Measurements from ENCODE around the gene PCDHB9. TPM values are rescaled to one million over a fixed set of nuclear protein-coding genes. Genes with fewer than 3 reads are reported as not detected.

Gene PCDHB9
- 0.40 and 0.59 TPM in 2 replicates for total RNA-seq

GRCh38 chr5:141186897-141187512 lies at the start of gene PCDHB9:
Gene PCDHB9, plus strand, starts transcription at chr5:141187161. Its CDS starts 158 bp downstream, at chr5:141187319.

GRCh38 chr5:141149812-141150211 lies 37.1 kb upstream of the PCDHB9 start, which contains the start of gene PCDHB6:
Gene PCDHB6, plus strand, starts transcription at chr5:141150057. Its CDS starts 201 bp downstream, at chr5:141150258.

GRCh38 chr5:141172381-141173204 lies 14.4 kb upstream of the PCDHB9 start, which contains the start of gene PCDHB7:
Gene PCDHB7, plus strand, starts transcription at chr5:141172644. Its CDS starts 192 bp downstream, at chr5:141172836.

GRCh38 chr5:141177577-141178191 lies 9.3 kb upstream of the PCDHB9 start, which contains the start of gene PCDHB8:
Gene PCDHB8, plus strand, starts transcription at chr5:141177790. Its CDS starts 245 bp downstream, at chr5:141178035.

GRCh38 chr5:141182248-141182647 lies 4.7 kb upstream of the PCDHB9 start, which contains the start of gene PCDHB16:
Gene PCDHB16, plus strand, starts transcription at chr5:141182387. Its CDS starts 173 bp downstream, at chr5:141182560.

GRCh38 chr5:141192110-141192725 lies 5.3 kb downstream of the PCDHB9 start, which contains the start of gene PCDHB10:
Gene PCDHB10, plus strand, starts transcription at chr5:141192353. Its CDS starts 200 bp downstream, at chr5:141192553.

GRCh38 chr5:141199359-141200235 lies 12.6 kb downstream of the PCDHB9 start, which contains the start of gene PCDHB11:
Gene PCDHB11, plus strand, starts transcription at chr5:141199627. Its CDS starts 148 bp downstream, at chr5:141199775.

GRCh38 chr5:141208478-141208877 lies 21.5 kb downstream of the PCDHB9 start, which contains the start of gene PCDHB12:
Gene PCDHB12, plus strand, starts transcription at chr5:141208719. Its CDS starts 189 bp downstream, at chr5:141208908.

GRCh38 chr5:141213656-141214339 lies 26.8 kb downstream of the PCDHB9 start, which contains the start of gene PCDHB13:
Gene PCDHB13, plus strand, starts transcription at chr5:141213919. Its CDS starts 205 bp downstream, at chr5:141214124.

GRCh38 chr5:141223112-141223783 lies 36.3 kb downstream of the PCDHB9 start, which contains the start of gene PCDHB14:
Gene PCDHB14, plus strand, starts transcription at chr5:141223343. Its CDS starts 163 bp downstream, at chr5:141223506.

Other genes with a start within 250 kb of the PCDHB9 start
- 0.43 and 1.3 TPM in 2 replicates for gene PCDHAC2, start 220.7 kb upstream of the PCDHB9 start, total RNA-seq
- gene PCDHB1, start 135.8 kb upstream of the PCDHB9 start, total RNA-seq = not detected in 2 replicates
- 3.6 and 4.4 TPM in 2 replicates for gene PCDHB2, start 92.5 kb upstream of the PCDHB9 start, total RNA-seq
- 0.79 and 1.6 TPM in 2 replicates for gene PCDHB3, start 86.7 kb upstream of the PCDHB9 start, total RNA-seq
- gene PCDHB4, start 65.3 kb upstream of the PCDHB9 start, total RNA-seq = 0.20 and 0.59 TPM in 2 replicates
- gene PCDHB5, start 52.0 kb upstream of the PCDHB9 start, total RNA-seq = 0.36 and 2.2 TPM in 2 replicates
- 0.20 and 0.36 TPM in 2 replicates for gene PCDHB6, start 37.1 kb upstream of the PCDHB9 start, total RNA-seq
- gene PCDHB7, start 14.5 kb upstream of the PCDHB9 start, total RNA-seq = 0.33 and 1.1 TPM in 2 replicates
- 0.26 and 1.3 TPM in 2 replicates for gene PCDHB8, start 9.4 kb upstream of the PCDHB9 start, total RNA-seq
- 0.50 and 0.59 TPM in 2 replicates for gene PCDHB16, start 4.8 kb upstream of the PCDHB9 start, total RNA-seq
- gene PCDHB10, start 5.2 kb downstream of the PCDHB9 start, total RNA-seq = 0.79 and 1.4 TPM in 2 replicates
- gene PCDHB11, start 12.5 kb downstream of the PCDHB9 start, total RNA-seq = 0.69 and 0.85 TPM in 2 replicates
- gene PCDHB12, start 21.6 kb downstream of the PCDHB9 start, total RNA-seq = 0.26 and 0.46 TPM in 2 replicates
- gene PCDHB13, start 26.8 kb downstream of the PCDHB9 start, total RNA-seq = 0.59 and 1.8 TPM in 2 replicates
- gene PCDHB14, start 36.2 kb downstream of the PCDHB9 start, total RNA-seq = 1.6 and 2.1 TPM in 2 replicates
- gene PCDHB15, start 58.2 kb downstream of the PCDHB9 start, total RNA-seq = 0.59 and 0.91 TPM in 2 replicates
- 0.13 and 0.26 TPM in 2 replicates for gene SLC25A2, start 116.9 kb downstream of the PCDHB9 start, total RNA-seq
- 56.6 and 69.0 TPM in 2 replicates for gene TAF7, start 133.6 kb downstream of the PCDHB9 start, total RNA-seq
- 1.2 and 1.4 TPM in 2 replicates for gene PCDHGA1, start 143.4 kb downstream of the PCDHB9 start, total RNA-seq
- 2.8 and 4.2 TPM in 2 replicates for gene PCDHGA2, start 151.6 kb downstream of the PCDHB9 start, total RNA-seq
- gene PCDHGA3, start 156.7 kb downstream of the PCDHB9 start, total RNA-seq = 0.79 and 3.0 TPM in 2 replicates
- gene PCDHGB1, start 162.9 kb downstream of the PCDHB9 start, total RNA-seq = 2.2 and 3.8 TPM in 2 replicates
- gene PCDHGA4, start 167.9 kb downstream of the PCDHB9 start, total RNA-seq = 11.6 and 16.9 TPM in 2 replicates
- 3.2 and 3.9 TPM in 2 replicates for gene PCDHGB2, start 172.8 kb downstream of the PCDHB9 start, total RNA-seq
- gene PCDHGA5, start 177.0 kb downstream of the PCDHB9 start, total RNA-seq = 1.8 and 2.3 TPM in 2 replicates
- 7.8 and 8.1 TPM in 2 replicates for gene PCDHGB3, start 183.1 kb downstream of the PCDHB9 start, total RNA-seq
- gene PCDHGA6, start 186.7 kb downstream of the PCDHB9 start, total RNA-seq = 5.3 and 6.7 TPM in 2 replicates
- gene PCDHGA7, start 195.6 kb downstream of the PCDHB9 start, total RNA-seq = 6.9 and 10.3 TPM in 2 replicates
- 26.1 and 54.1 TPM in 2 replicates for gene PCDHGB4, start 200.5 kb downstream of the PCDHB9 start, total RNA-seq
- gene PCDHGA8, start 205.5 kb downstream of the PCDHB9 start, total RNA-seq = 4.0 and 4.3 TPM in 2 replicates
- 34.3 and 47.0 TPM in 2 replicates for gene PCDHGB5, start 210.8 kb downstream of the PCDHB9 start, total RNA-seq
- 5.2 and 5.5 TPM in 2 replicates for gene PCDHGA9, start 215.6 kb downstream of the PCDHB9 start, total RNA-seq
- gene PCDHGB6, start 220.9 kb downstream of the PCDHB9 start, total RNA-seq = 3.9 and 4.8 TPM in 2 replicates
- 8.3 and 9.4 TPM in 2 replicates for gene PCDHGA10, start 225.8 kb downstream of the PCDHB9 start, total RNA-seq
- 13.8 and 14.7 TPM in 2 replicates for gene PCDHGB7, start 230.5 kb downstream of the PCDHB9 start, total RNA-seq
- 20.6 and 27.7 TPM in 2 replicates for gene PCDHGA11, start 233.9 kb downstream of the PCDHB9 start, total RNA-seq
- gene PCDHGA12, start 243.3 kb downstream of the PCDHB9 start, total RNA-seq = 40.2 and 46.0 TPM in 2 replicates